HepG2 (cell line): ENCODE measurements around the gene NT5C2. TPM values are rescaled to one million over a fixed set of nuclear protein-coding genes. Genes with fewer than 3 reads are reported as not detected.

Experiments used
- CBX2 ChIP-seq, 2 experiments: fragments of 200-600 bp in 1 of 2; sonication (generic); formaldehyde crosslinking in 1 of 2; IDR thresholded peaks; 2 replicates each; pipeline versions ENCODE4 v1.7.0 to v1.8.1; 2018 to 2022; ENCODE audit warnings: low read depth in 2 of 2, low read length in 1 of 2, mild to moderate bottlenecking in 1 of 2, missing genetic modification reagents in 1 of 2
- CEBPB ChIP-seq: IDR thresholded peaks from 2 replicates; pipeline ENCODE4 v1.6.1; 2011; ENCODE audit warnings: low read depth, low read length, improper control_type of control experiment, borderline replicate concordance
- CSRNP1 ChIP-seq: sonication (generic); formaldehyde crosslinking; IDR thresholded peaks from 2 replicates; pipeline ENCODE4 v1.8.1; 2023; ENCODE audit warnings: mild to moderate bottlenecking, missing genetic modification reagents
- HOXA5 ChIP-seq: sonication (generic); formaldehyde crosslinking; IDR thresholded peaks from 2 replicates; pipeline ENCODE4 v1.4.0; 2020; ENCODE audit warnings: missing genetic modification reagents
- IKZF4 ChIP-seq: sonication (generic); formaldehyde crosslinking; IDR thresholded peaks from 2 replicates; pipeline ENCODE4 v1.5.1; 2020; ENCODE audit warnings: borderline replicate concordance, mild to moderate bottlenecking, low read depth, missing genetic modification reagents; ENCODE audit errors: not compliant biosample characterization
- JUND ChIP-seq: sonication (generic); formaldehyde crosslinking; IDR thresholded peaks from 2 replicates; pipeline ENCODE4 v1.8.0; 2022; ENCODE audit warnings: mild to moderate bottlenecking, missing genetic modification reagents
- KAT7 ChIP-seq: IDR thresholded peaks from 2 replicates; pipeline ENCODE4 v1.6.1; 2018; ENCODE audit warnings: borderline replicate concordance, missing compliant biosample characterization
- KDM3A ChIP-seq: IDR thresholded peaks from 2 replicates; pipeline ENCODE4 v1.6.1; 2018; ENCODE audit warnings: low read depth, missing compliant biosample characterization
- MATR3 ChIP-seq: sonication (generic); formaldehyde crosslinking; IDR thresholded peaks from 2 replicates; pipeline ENCODE4 v1.4.0; 2020; ENCODE audit warnings: missing genetic modification reagents
- NFE2 ChIP-seq: sonication (generic); formaldehyde crosslinking; IDR thresholded peaks from 2 replicates; pipeline ENCODE4 v1.4.0; 2020; ENCODE audit warnings: missing genetic modification reagents
- POLR2AphosphoS2 ChIP-seq: IDR thresholded peaks from 2 replicates; pipeline ENCODE4 v1.6.1; 2011; ENCODE audit warnings: low read depth, low read length, improper control_type of control experiment
- PPARG ChIP-seq: conservative IDR thresholded peaks from 2 replicates; pipeline ENCODE4 v1.6.1; 2016; ENCODE audit warnings: missing biosample characterization, missing genetic modification reagents
- SP4 ChIP-seq: sonication (generic); formaldehyde crosslinking; IDR thresholded peaks from 2 replicates; pipeline ENCODE4 v1.8.1; 2023; ENCODE audit warnings: mild to moderate bottlenecking, missing genetic modification reagents
- ZBTB43 ChIP-seq: sonication (generic); formaldehyde crosslinking; conservative IDR thresholded peaks from 2 replicates; pipeline ENCODE4 v1.4.0; 2020; ENCODE audit warnings: missing genetic modification reagents
- ZFAT ChIP-seq: sonication (generic); formaldehyde crosslinking; conservative IDR thresholded peaks from 2 replicates; pipeline ENCODE4 v1.8.1; 2023; ENCODE audit warnings: missing genetic modification reagents, inconsistent platforms
- ZFX ChIP-seq: sonication (generic); formaldehyde crosslinking; IDR thresholded peaks from 2 replicates; pipeline ENCODE4 v1.4.0; 2020; ENCODE audit warnings: mild to moderate bottlenecking, low read depth, missing genetic modification reagents, moderate library complexity
- ZNF138 ChIP-seq: sonication (generic); formaldehyde crosslinking; IDR thresholded peaks from 2 replicates; pipeline ENCODE4 v1.5.0; 2020; ENCODE audit warnings: mild to moderate bottlenecking, low read depth, missing genetic modification reagents
- ZNF17 ChIP-seq: sonication (generic); formaldehyde crosslinking; IDR thresholded peaks from 2 replicates; pipeline ENCODE4 v1.5.0; 2020; ENCODE audit warnings: mild to moderate bottlenecking, missing genetic modification reagents
- ZNF460 ChIP-seq: sonication (generic); formaldehyde crosslinking; IDR thresholded peaks from 2 replicates; pipeline ENCODE4 v1.5.1; 2020; ENCODE audit warnings: missing genetic modification reagents, mild to moderate bottlenecking, borderline replicate concordance
- ZNF577 ChIP-seq: sonication (generic); formaldehyde crosslinking; IDR thresholded peaks from 2 replicates; pipeline ENCODE4 v1.4.0; 2020; ENCODE audit warnings: mild to moderate bottlenecking, low read depth, missing genetic modification reagents, borderline replicate concordance
- ZNF772 ChIP-seq: sonication (generic); formaldehyde crosslinking; IDR thresholded peaks from 2 replicates; pipeline ENCODE4 v1.5.0; 2020; ENCODE audit warnings: mild to moderate bottlenecking, missing genetic modification reagents
- ZNF792 ChIP-seq: IDR thresholded peaks from 2 replicates; pipeline ENCODE4 v1.6.1; 2016
- polyA plus RNA-seq, 8 experiments: library from polyadenylated mRNA; depleted of rRNA in 3 of 8; stranded (reverse) in 7 of 8; unstranded in 1 of 8; fragments of >200 nt; fragmentation: Illumina TruSeq in 4 of 8; extraction: Trizol in 4 of 8; gene quantifications; 2 replicates each; pipeline versions ENCODE4 v1.2.1 to v1.2.3, GENCODE V29; 2011 to 2016; ENCODE audit warnings: low read depth in 4 of 8, missing spikeins in 1 of 8, mixed read lengths in 1 of 8; ENCODE audit not compliant: insufficient read depth in 1 of 8
- total RNA-seq, 5 experiments: library from RNA; depleted of rRNA; stranded (reverse); fragments of >200 nt; fragmentation: Illumina TruSeq; extraction: Trizol; gene quantifications; 2 replicates each; pipeline ENCODE4 v1.2.3, GENCODE V29; 2016; ENCODE audit warnings: low read depth in 1 of 5
- TF ChIP-seq, protein P1 (sequence below): sonication (generic); formaldehyde crosslinking; IDR thresholded peaks from 2 replicates; pipeline ENCODE4 v1.5.0; 2020; ENCODE audit warnings: missing genetic modification reagents
- TF ChIP-seq, protein P2 (sequence below): sonication (generic); formaldehyde crosslinking; conservative IDR thresholded peaks from 2 replicates; pipeline ENCODE4 v1.4.0; 2020; ENCODE audit warnings: mild to moderate bottlenecking, missing genetic modification reagents, moderate library complexity

Gene NT5C2
- total and polyA plus RNA-seq, 2 of the 13 experiments (the other 11 are each of a cell fraction or from before 2014, with no cell fraction given): 40.6 to 55.2 TPM

GRCh38 chr10:103231047-103231551, 38.0 kb upstream of the NT5C2 start (continued):
- TF ChIP-seq ZNF138 (CRISPR knock-in tag): no peak
- peak; percentile 67; the same call in 1 of the 2 replicates for TF ChIP-seq CEBPB
- no peak for TF ChIP-seq KDM3A (CRISPR knock-in tag)
- no peak for TF ChIP-seq MATR3 (CRISPR knock-in tag)
- no peak for TF ChIP-seq HOXA5 (CRISPR knock-in tag)
- TF ChIP-seq, protein P1, sequence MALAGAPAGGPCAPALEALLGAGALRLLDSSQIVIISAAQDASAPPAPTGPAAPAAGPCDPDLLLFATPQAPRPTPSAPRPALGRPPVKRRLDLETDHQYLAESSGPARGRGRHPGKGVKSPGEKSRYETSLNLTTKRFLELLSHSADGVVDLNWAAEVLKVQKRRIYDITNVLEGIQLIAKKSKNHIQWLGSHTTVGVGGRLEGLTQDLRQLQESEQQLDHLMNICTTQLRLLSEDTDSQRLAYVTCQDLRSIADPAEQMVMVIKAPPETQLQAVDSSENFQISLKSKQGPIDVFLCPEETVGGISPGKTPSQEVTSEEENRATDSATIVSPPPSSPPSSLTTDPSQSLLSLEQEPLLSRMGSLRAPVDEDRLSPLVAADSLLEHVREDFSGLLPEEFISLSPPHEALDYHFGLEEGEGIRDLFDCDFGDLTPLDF (CRISPR knock-in tag): no peak
- no peak for TF ChIP-seq ZNF577 (CRISPR knock-in tag)
- TF ChIP-seq PPARG: 0 out of 2 replicates have a peak, but pooled peaks have one; percentile 62
- no peak for TF ChIP-seq POLR2AphosphoS2
- TF ChIP-seq SP4 (CRISPR knock-in tag): no peak
- TF ChIP-seq IKZF4 (CRISPR knock-in tag): no peak
- no peak for TF ChIP-seq JUND (CRISPR knock-in tag)
- no peak for TF ChIP-seq CSRNP1 (CRISPR knock-in tag)
- no peak for TF ChIP-seq ZNF17 (CRISPR knock-in tag)
- TF ChIP-seq ZBTB43 (CRISPR knock-in tag): no peak
- no peak for TF ChIP-seq CBX2 (IDR thresholded peaks at IDR 0.05; ENCODE audit: low read depth, low read length)
- TF ChIP-seq CBX2 (CRISPR knock-in tag; IDR thresholded peaks at IDR 0.05; ENCODE audit: low read depth): no peak
- TF ChIP-seq KAT7 (CRISPR knock-in tag): 0 out of 2 replicates have a peak, but pooled peaks have one; percentile 38
- TF ChIP-seq NFE2 (CRISPR knock-in tag): no peak
- no peak for TF ChIP-seq ZNF460 (CRISPR knock-in tag)
- TF ChIP-seq, protein P2, sequence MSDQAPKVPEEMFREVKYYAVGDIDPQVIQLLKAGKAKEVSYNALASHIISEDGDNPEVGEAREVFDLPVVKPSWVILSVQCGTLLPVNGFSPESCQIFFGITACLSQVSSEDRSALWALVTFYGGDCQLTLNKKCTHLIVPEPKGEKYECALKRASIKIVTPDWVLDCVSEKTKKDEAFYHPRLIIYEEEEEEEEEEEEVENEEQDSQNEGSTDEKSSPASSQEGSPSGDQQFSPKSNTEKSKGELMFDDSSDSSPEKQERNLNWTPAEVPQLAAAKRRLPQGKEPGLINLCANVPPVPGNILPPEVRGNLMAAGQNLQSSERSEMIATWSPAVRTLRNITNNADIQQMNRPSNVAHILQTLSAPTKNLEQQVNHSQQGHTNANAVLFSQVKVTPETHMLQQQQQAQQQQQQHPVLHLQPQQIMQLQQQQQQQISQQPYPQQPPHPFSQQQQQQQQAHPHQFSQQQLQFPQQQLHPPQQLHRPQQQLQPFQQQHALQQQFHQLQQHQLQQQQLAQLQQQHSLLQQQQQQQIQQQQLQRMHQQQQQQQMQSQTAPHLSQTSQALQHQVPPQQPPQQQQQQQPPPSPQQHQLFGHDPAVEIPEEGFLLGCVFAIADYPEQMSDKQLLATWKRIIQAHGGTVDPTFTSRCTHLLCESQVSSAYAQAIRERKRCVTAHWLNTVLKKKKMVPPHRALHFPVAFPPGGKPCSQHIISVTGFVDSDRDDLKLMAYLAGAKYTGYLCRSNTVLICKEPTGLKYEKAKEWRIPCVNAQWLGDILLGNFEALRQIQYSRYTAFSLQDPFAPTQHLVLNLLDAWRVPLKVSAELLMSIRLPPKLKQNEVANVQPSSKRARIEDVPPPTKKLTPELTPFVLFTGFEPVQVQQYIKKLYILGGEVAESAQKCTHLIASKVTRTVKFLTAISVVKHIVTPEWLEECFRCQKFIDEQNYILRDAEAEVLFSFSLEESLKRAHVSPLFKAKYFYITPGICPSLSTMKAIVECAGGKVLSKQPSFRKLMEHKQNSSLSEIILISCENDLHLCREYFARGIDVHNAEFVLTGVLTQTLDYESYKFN (CRISPR knock-in tag): peak; percentile 71
- TF ChIP-seq ZFX: no peak
- TF ChIP-seq ZNF772 (CRISPR knock-in tag): no peak
- TF ChIP-seq ZNF792 (CRISPR knock-in tag): 0 out of 2 replicates have a peak, but pooled peaks have one; percentile 12
- TF ChIP-seq ZFAT (CRISPR knock-in tag): no peak
